Esophagus muscularis mucosa (tissue), 4 donors: ENCODE measurements around the gene AGK. TPM values are rescaled to one million over a fixed set of nuclear protein-coding genes. Genes with fewer than 3 reads are reported as not detected.

Experiments used
- DNase-seq: peaks from one replicate; pipeline ENCODE4 v3.0.0-alpha.2; 2017; ENCODE audit errors: extremely low spot score
- H3K27ac ChIP-seq, 4 donors: fragments of 200-600 bp; sonication (generic); replicated peaks in 1 of 4; 1 replicate in 3 of 4; 2 replicates in 1 of 4; pipeline ENCODE4 v1.5.1; 2016 to 2019; ENCODE audit warnings: mild to moderate bottlenecking in 1 of 4
- H3K27me3 ChIP-seq, 4 donors: fragments of 200-600 bp; sonication (generic); one replicate each; pipeline versions ENCODE4 v1.5.1 to v1.6.0; 2016 to 2019
- H3K36me3 ChIP-seq, 4 donors: fragments of 200-600 bp; sonication (generic); one replicate each; pipeline ENCODE4 v1.5.1; 2016 to 2019
- H3K4me1 ChIP-seq, 4 donors: fragments of 200-600 bp; sonication (generic); one replicate each; pipeline ENCODE4 v1.5.1; 2016 to 2019
- H3K4me3 ChIP-seq, 4 donors: fragments of 200-600 bp; sonication (generic); 1 replicate in 2 of 4; 2 replicates in 2 of 4; pipeline ENCODE4 v1.5.1; 2016 to 2019; ENCODE audit warnings: mild to moderate bottlenecking in 4 of 4, moderate library complexity in 1 of 4
- H3K9me3 ChIP-seq, 4 donors: fragments of 200-600 bp; sonication (generic); 1 replicate in 3 of 4; 2 replicates in 1 of 4; pipeline ENCODE4 v1.5.1; 2016 to 2019
- EP300 ChIP-seq: sonication (generic); formaldehyde crosslinking; IDR thresholded peaks from one replicate; pipeline ENCODE4 v1.6.1; 2017; ENCODE audit warnings: antibody characterized with exemption
- POLR2A ChIP-seq: fragments of 450-650 bp; IDR thresholded peaks from one replicate; pipeline ENCODE4 v1.6.1; 2017; ENCODE audit warnings: antibody characterized with exemption, moderate library complexity, mild to moderate bottlenecking, low read depth
- POLR2AphosphoS5 ChIP-seq, 2 donors: sonication (generic); formaldehyde crosslinking; IDR thresholded peaks; one replicate each; pipeline ENCODE4 v1.6.1; 2017; ENCODE audit warnings: antibody characterized with exemption in 2 of 2
- WGBS: methylation state at CpG from one replicate; pipeline ENCODE4 v1.1.5; 2018; 5-methylcytosine and 5-hydroxymethylcytosine counted together
- intact Hi-C: fragments of 100-400 bp; cut with DNase I; formaldehyde crosslinking; loops from one replicate; pipeline ENCODE4 v1.15.1; 2023
- total RNA-seq, 4 donors: library from RNA; depleted of rRNA; stranded (reverse); fragments of >200 nt; gene quantifications; one replicate each; pipeline versions ENCODE4 v1.1.0 to v1.2.1, GENCODE V29; 2016
- TF ChIP-seq, protein P1 (sequence below), 3 experiments: fragments of 200-600 bp in 2 of 3; fragments of 450-650 bp in 1 of 3; sonication (generic) in 2 of 3; IDR thresholded peaks; one replicate each; pipeline ENCODE4 v1.5.1; 2017 to 2019; ENCODE audit warnings: antibody characterized with exemption in 3 of 3, mild to moderate bottlenecking in 2 of 3, moderate library complexity in 1 of 3

Gene AGK
- total RNA-seq, 4 donors from 2014 or later = 17.9 to 23.4 (median 19.2) TPM

DNA sequence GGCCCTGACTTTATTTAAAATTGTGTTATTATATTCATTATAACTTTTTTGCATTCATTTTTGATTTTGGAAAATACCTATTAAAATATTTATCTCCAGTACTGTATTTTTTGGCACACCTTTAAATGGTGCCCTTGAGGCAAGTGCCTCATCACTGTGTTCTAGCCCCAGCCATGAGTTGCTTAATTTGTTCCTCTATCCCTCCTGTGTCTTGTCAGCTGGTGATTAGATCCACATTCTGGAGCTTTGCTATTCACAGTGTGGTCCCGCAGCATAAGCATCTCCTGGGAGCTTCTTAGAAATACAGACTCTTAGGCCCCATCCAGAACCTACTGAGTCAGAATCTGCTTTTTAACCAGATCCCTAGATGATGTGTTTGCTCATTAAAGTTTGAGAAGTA, 19.8 kb downstream of the AGK start:
- intact Hi-C loops = no loop called here
- 100% methylated on average over 1 of the region's 1 CpG for WGBS
- no peak for DNase-seq
- no peaks in the 10 kb centered on the region for H3K4me1 ChIP-seq
- H3K27ac ChIP-seq = no peak overlapping the region
- H3K36me3 ChIP-seq = peaks cover 0 to 36% (median 6%) of the 10 kb centered on the region in 4 donors
- no peak overlapping the region for H3K4me3 ChIP-seq
- no peaks in the 10 kb centered on the region for H3K27me3 ChIP-seq
- TF ChIP-seq EP300 (no peak), POLR2A (no peak), POLR2AphosphoS5 (IDR thresholded peaks at IDR 0.05) (no peak)
- TF ChIP-seq, protein P1, sequence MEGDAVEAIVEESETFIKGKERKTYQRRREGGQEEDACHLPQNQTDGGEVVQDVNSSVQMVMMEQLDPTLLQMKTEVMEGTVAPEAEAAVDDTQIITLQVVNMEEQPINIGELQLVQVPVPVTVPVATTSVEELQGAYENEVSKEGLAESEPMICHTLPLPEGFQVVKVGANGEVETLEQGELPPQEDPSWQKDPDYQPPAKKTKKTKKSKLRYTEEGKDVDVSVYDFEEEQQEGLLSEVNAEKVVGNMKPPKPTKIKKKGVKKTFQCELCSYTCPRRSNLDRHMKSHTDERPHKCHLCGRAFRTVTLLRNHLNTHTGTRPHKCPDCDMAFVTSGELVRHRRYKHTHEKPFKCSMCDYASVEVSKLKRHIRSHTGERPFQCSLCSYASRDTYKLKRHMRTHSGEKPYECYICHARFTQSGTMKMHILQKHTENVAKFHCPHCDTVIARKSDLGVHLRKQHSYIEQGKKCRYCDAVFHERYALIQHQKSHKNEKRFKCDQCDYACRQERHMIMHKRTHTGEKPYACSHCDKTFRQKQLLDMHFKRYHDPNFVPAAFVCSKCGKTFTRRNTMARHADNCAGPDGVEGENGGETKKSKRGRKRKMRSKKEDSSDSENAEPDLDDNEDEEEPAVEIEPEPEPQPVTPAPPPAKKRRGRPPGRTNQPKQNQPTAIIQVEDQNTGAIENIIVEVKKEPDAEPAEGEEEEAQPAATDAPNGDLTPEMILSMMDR (IDR thresholded peaks at IDR 0.05) = no peak
- H3K9me3 ChIP-seq = peaks cover 0 to 4% (median 0%) of the 10 kb centered on the region in 4 donors

DNA sequence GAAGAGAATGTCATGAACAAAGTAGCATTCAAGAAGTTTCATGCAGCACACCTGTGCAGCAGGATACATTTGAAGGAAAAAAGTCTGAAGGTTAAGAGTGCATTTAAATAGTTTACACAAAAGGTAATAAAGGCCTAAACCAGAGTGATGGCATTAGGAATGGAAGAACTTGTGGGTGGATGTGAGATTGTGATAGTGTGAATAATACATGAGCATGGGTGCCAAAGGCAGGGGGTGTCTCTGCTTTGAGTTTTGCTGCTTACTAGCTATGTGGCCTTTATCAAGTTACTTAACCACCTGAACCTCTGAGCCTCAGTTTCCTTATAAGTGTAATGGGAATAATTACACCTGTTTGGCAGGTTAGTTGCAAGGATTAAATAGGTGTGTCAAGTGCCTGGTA, 21.0 kb downstream of the AGK start:
- no peak overlapping the region for H3K27ac ChIP-seq
- H3K27me3 ChIP-seq = no peaks in the 10 kb centered on the region
- DNase-seq = no peak
- peaks cover 0 to 9% (median 0%) of the 10 kb centered on the region in 4 donors for H3K9me3 ChIP-seq
- TF ChIP-seq, protein P1 (IDR thresholded peaks at IDR 0.05) = no peak
- TF ChIP-seq POLR2AphosphoS5 (IDR thresholded peaks at IDR 0.05) (no peak), POLR2A (no peak), EP300 (no peak)
- intact Hi-C loops = no loop called here
- no peak overlapping the region for H3K4me3 ChIP-seq
- H3K4me1 ChIP-seq = no peaks in the 10 kb centered on the region
- H3K36me3 ChIP-seq = peaks cover 0 to 26% (median 4%) of the 10 kb centered on the region in 4 donors

DNA sequence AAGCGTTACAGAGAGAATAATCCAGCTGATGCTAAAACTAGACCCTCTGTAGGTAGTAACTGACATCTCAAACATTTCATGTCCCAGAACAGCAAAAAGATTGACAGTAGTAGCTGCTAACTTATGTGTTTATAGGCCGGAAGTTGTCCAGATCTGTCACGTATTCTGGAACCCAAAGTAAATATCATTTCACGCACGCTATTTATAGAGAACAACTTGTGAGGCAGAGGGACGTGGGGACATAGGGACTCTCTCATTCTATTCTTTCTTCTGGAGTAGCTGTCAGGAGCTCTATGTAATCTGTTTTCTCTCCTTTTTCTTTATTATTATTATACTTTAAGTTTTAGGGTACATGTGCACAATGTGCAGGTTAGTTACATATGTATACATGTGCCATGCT, 22.3 kb downstream of the AGK start:
- intact Hi-C loops = no loop called here
- TF ChIP-seq, protein P1 (IDR thresholded peaks at IDR 0.05) = no peak
- TF ChIP-seq EP300 (no peak), POLR2A (no peak), POLR2AphosphoS5 (IDR thresholded peaks at IDR 0.05) (no peak)
- peaks cover 0 to 9% (median 0%) of the 10 kb centered on the region in 4 donors for H3K9me3 ChIP-seq
- no peak for DNase-seq
- no peak overlapping the region for H3K4me3 ChIP-seq
- no peak overlapping the region for H3K27ac ChIP-seq
- peaks cover 0 to 15% (median 4%) of the 10 kb centered on the region in 4 donors for H3K36me3 ChIP-seq
- no peaks in the 10 kb centered on the region for H3K4me1 ChIP-seq
- H3K27me3 ChIP-seq = no peaks in the 10 kb centered on the region
- WGBS = 92% methylated on average over 6 of the region's 6 CpGs

DNA sequence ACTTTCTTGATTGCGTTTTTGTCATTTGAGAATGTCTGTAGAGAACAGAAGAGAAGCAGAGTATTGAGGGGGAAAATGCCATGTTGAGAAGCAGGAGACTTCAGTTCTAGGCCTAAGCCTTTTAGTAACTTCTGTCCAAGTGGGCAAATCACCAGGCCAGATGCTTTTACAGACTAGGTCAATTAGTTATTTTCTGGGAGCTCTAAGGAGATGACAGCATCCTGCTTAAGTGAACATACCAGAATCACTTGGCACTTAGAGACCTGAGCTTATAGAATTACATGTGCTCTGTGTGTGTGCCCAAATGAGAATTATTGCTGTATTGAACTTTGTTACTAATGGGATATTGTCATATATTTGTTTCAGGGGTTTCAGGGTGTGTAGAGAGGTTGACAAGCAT, 24.0 kb downstream of the AGK start:
- peaks cover 0 to 9% (median 0%) of the 10 kb centered on the region in 4 donors for H3K9me3 ChIP-seq
- no peak overlapping the region for H3K27ac ChIP-seq
- no peaks in the 10 kb centered on the region for H3K4me1 ChIP-seq
- TF ChIP-seq POLR2A = no peak
- TF ChIP-seq, protein P1 (IDR thresholded peaks at IDR 0.05) = no peak
- TF ChIP-seq POLR2AphosphoS5 (IDR thresholded peaks at IDR 0.05) = no peak
- TF ChIP-seq EP300 = no peak
- DNase-seq = peak; percentile 5
- H3K36me3 ChIP-seq = peaks cover 0 to 5% (median under 1%) of the 10 kb centered on the region in 4 donors
- intact Hi-C loops = no loop called here
- H3K4me3 ChIP-seq = no peak overlapping the region
- no peaks in the 10 kb centered on the region for H3K27me3 ChIP-seq
- WGBS = 100% methylated on average over 1 of the region's 1 CpG
